ENCODE results near the gene KRTAP2-1.
"Not testable (repeated sequence)": the region's sequence is repeated elsewhere in the genome, so short reads cannot be mapped to it uniquely, and the experiment has no call there.

Gene KRTAP2-1

GRCh38 chr17:41010441-41010840 lies 36.7 kb downstream of the KRTAP2-1 start:
- DNase-seq = no peak

DNA sequence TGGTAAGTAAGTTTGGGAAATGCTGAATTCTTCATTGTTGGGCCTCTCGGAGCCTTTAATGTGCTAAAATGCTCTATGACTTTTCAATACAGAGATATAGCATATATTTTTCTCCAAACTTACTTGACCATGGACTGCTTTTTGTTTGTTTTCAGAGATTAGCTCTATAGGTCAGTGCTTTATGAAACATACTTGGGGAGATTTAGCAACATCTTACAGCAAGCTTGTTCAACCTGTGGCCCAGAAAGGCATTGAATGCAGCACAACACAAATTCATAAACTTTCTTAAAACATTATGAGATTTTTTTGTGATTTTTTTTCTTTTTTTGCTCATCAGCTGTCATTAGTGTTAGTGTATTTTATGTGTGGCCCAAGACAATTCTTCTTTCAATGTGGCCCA lies 37.2 kb downstream of the KRTAP2-1 start:
- no peak for DNase-seq

- DNase-seq = no peak
These were observed 37.8 kb downstream of the KRTAP2-1 start for GRCh38 chr17:41009301-41009760.

DNA sequence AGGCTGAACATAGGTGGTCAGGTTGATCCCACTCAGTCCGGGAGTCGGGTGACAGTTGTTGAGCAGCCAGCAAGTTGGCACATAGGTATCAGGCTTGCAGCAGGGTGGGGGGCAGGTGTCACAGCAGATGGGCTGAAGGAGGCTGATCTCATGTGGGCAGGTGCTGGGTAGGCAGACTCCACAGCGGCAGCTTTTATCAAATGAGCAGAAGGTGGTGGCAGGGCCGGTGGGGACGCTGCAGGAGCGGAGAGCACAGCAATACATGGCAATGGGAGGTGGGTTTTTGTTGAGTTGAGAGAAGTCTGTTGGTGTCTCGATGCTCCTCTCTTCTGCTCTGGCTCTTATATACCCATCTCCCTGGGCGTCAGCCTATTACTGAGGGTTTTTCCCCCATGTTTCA lies 38.3 kb downstream of the KRTAP2-1 start, which contains the start of gene KRTAP3-1:
Gene KRTAP3-1 (minus strand): TSS at position 318 of the 400 bp plus-strand sequence. CDS start 54 bp downstream, at position 264.
- no peak for DNase-seq

DNA sequence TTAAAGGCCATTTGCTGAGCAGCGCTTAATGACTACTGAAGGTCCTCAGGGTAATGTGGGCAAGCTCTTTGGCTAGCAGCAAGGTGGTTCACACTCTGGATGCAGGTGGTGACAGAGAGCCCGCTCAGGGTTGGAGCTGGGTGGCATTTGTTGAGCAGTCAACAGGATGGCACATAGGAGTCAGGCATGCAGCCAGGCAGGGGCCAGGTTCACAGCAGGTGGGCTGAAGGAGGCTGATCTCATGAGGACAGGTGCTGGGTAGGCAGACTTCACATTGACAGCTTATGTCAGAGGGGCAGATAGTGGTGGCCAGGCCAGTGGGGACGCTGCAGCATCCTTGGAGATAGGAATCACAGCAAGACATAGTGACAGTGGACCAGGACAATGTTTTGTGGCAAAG lies 42.7 kb downstream of the KRTAP2-1 start:
- DNase-seq = no peak

DNA sequence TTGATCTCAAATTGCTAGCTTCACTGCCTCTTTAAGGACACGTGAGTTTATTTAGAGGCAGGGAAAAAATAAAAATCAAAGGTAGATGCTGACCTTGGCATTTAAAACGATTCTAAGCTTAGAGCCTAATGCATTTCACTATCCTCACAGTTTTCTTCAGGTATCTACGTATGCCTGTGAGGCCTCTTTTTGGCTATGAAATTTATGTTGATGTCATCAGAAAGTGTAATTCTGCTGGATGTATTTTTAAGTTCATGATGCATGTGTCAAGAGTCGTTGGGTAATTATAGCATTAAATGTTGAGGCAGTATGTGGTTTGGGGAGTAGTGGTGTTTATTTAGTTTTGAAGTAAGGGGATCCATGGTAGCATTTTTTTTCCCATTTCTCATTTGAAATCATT lies 43.2 kb downstream of the KRTAP2-1 start:
- no peak for DNase-seq

- DNase-seq = no peak
These were observed 44.3 kb downstream of the KRTAP2-1 start for GRCh38 chr17:41002814-41003213.

DNA sequence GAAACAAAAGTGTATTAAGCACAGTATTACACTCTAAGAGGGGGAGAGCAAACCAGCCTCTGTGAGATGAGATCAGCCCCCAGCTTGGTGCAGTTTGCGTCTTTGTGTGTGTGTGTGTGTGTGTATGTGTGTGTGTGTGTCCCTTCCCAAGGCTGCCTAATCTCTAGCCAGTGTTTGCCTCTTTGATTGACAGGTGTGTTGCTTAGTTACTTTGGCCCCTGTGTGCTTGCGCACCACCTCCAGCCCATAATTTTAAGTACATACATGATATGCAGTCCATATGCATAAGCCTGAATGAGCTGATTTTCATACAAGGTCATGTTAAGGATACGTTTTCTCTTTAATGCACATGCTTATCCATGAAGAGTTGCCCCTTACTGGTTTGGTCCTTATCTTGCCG lies 45.3 kb downstream of the KRTAP2-1 start:
- no peak for DNase-seq

GRCh38 chr17:40999563-40999962 lies 47.6 kb downstream of the KRTAP2-1 start, which contains the start of gene KRTAP3-2:
Gene KRTAP3-2, minus strand, starts transcription at chr17:40999906. Its CDS starts 53 bp downstream, at chr17:40999853.
- DNase-seq = not testable (repeated sequence)

DNA sequence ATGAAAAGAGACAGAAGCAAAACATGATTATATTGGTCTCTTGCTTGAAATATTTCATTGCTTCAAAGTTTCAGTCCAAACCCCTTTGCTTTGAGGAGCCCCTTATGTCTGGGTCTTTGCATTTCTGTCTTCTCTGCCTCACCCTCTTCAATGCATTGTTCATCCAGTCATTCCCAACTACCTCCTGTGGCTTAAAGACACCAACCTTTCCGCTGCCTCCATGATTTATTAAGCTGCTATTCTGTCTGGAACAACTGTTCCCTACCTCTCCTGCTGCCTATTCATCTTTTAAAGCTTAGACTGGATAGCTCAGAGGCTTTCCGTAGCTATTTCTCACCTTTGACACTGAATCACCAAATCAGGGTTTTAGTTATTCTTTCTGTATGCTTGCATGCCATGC lies 49.8 kb downstream of the KRTAP2-1 start:
- DNase-seq = no peak

GRCh38 chr17:40996829-40997228 lies 50.3 kb downstream of the KRTAP2-1 start:
- no peak for DNase-seq

All from CD4-positive, alpha-beta T cell treated with Interleukin-4 for 4 hours (primary cell).